SK-MEL-5 (cell line): ENCODE data around the gene TANC1. TPM values are rescaled to one million over a fixed set of nuclear protein-coding genes. Genes with fewer than 3 reads are reported as not detected.

ENCODE experiments used
- DNase-seq: peaks from one replicate; pipeline ENCODE4 v3.0.0-alpha.2; 2016; ENCODE audit warnings: low read depth, low spot score
- in situ Hi-C: cut with HindIII; loops from 2 replicates; pipeline ENCODE4 v1.10.0; 2016; ENCODE audit warnings: low sequenced_read_pairs, high pct_unique_total_duplicates, low pct_unique_long_range_greater_than_20kb
- total RNA-seq: library from RNA; depleted of rRNA; stranded (reverse); fragments of >200 nt; shearing (Covaris generic); gene quantifications from 2 replicates; pipeline ENCODE4 v1.2.3, GENCODE V29; 2014

Gene TANC1
- total RNA-seq, 1 experiment from 2014 or later, result 34.6 TPM

DNA sequence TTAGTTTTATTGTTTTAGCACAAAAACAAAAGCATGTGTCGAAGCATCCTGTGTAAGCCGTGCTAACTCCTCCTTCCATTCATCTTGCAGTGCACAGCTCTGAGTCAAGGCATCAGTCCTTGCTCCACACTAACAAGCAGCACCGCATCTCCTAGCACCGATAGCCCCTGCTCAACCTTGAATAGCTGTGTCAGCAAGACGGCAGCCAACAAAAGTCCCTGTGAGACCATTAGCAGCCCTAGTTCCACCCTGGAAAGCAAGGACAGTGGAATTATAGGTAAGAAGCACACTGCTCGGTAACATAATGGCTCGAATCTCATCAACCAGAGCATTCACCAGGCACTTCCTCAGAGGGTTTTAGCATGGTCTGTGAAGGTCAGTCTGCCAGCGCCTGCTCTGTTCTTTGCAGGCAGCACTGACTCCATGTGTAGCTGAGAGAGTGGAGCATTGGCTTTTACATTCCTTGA, 181.9 kb downstream of the TANC1 start:
- in situ Hi-C loops, result no loop called here
- DNase-seq, result no peak

GRCh38 chr2:159151198-159152127, 183.0 kb downstream of the TANC1 start:
- DNase-seq, result no peak

GRCh38 chr2:159152128-159152778, 183.8 kb downstream of the TANC1 start:
- DNase-seq, result no peak
- in situ Hi-C loops, result no loop called here

More at GRCh38 chr2:159151198-159152127, 183.0 kb downstream of the TANC1 start:
- in situ Hi-C loops, result no loop called here

GRCh38 chr2:159153063-159153462, 184.6 kb downstream of the TANC1 start:
- in situ Hi-C loops, result no loop called here
- DNase-seq, result no peak

GRCh38 chr2:159153463-159153862, 185.0 kb downstream of the TANC1 start:
- no peak for DNase-seq

DNA sequence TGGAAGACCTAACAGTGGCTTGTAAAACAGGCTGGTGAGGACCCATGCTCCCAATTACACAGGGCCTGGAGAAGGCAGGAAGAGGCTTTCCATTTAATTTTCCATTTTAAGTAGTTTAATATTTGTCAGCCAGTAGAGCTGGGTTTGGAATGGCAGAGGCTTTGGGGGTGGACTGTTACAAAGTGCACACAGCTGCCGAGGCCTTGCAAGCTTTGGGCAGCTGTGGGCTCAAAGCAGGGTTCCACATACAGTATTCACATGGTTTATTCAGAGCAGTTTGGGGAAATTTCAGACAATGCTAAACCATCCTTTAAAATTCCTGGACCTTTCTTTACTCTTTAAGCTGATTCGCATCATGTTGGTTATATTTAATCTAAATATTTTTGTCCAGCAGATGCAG, 185.5 kb downstream of the TANC1 start:
- in situ Hi-C loops, result no loop called here
- DNase-seq, result no peak

More at GRCh38 chr2:159153463-159153862, 185.0 kb downstream of the TANC1 start:
- in situ Hi-C loops, result no loop called here

GRCh38 chr2:159154366-159154765, 185.9 kb downstream of the TANC1 start:
- DNase-seq, result no peak
- in situ Hi-C loops, result no loop called here

DNA sequence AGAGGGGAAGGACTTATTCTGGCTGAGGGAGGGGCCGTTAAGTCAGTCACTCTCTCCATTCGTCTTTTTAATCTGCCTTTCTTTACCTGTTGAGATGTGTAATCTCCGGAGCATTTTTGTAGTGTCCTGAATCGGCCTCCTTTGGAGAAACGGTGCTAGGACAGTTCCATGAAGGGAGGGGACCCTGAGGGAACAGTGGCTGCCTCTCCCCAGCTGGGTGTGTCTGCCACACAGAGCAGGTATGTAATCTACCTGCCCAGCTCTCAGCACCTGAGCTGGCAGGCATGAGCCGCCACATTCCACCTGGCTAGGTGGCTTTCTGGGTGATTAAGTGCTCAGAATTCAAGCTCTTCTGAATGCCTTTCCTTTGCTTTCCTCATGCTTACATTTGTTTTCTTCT, 186.9 kb downstream of the TANC1 start:
- DNase-seq, result no peak
- in situ Hi-C loops, result no loop called here

DNA sequence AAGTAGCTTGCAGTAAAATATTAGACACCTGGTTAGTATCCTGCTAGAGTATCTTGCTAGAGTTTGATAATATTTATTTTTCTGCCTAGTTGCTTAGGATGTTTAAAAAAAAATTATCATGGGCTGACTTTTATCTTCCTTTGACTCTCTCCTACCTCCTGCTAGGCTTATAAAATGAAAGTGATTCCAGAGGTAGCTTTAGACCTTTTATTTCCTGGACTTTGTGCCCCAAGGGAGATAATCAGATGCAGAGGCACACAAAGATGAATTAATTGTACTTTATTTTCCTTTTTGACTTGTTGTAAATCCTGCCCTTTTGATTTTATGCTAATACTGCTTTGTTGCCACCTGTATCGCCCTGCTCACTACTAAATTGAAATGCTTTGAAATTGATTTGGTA, 187.4 kb downstream of the TANC1 start:
- in situ Hi-C loops, result no loop called here
- DNase-seq, result no peak

- in situ Hi-C loops, result no loop called here
- DNase-seq, result no peak
Observed at GRCh38 chr2:159156834-159157233, 188.4 kb downstream of the TANC1 start.

DNA sequence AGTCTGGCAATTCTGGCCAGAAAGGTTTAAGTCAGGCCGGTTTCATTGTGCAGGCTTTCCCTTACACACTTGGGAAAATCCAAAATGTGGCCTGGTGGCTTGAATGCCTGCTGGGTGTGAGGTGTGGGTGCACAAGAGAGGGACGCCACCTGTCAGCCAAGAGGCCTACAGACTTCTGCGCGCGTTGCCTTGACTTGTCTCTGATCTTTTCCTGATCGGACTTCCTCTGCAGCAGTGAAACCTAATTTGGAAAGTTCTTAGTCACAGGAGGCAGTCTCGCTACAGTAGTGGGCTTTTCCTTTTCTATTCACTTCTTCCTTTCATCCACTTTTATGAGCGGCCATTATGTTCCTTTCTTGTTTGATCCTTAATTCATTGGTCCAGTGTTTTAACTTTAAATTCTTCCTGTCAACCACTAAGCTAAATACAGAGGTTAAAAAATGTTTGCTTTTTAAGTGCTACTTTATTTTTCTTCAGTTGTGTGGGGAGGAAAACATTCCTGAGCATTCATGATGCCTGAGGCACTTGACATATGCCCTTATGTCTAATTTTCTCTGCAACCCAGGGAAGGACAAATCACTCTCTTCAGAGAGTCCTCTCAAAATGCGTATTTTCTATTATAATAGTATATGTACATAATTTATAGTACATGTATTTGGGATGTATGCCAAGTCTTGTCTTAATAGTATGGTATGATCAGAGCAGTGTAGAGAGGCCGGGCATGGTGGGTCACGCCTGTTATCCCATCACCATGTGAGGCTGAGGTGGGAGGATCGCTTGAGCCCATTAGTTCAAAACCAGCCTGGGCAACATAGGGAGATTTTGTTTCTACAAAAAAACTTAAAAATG, 189.1 kb downstream of the TANC1 start:
- DNase-seq, result no peak
- in situ Hi-C loops, result no loop called here

DNA sequence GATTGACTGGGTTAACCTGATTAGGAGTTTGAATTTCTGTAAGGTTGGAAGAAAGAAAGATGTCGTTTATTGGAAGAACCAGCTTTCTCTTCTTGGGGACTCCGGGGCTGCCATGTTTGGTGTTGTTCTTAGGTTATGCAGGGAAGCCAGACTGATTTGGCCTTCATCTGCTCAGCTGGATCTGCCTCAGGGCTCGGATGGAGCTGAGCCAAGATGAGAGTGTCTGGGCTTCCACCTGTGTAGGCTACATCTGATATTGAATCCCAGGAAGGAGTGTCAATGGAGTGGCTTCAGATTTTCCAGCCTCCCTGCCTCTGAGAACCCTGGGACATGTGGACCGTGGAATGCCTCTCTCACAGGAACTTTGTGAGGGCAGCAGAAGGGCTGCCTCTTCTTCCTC, 192.0 kb downstream of the TANC1 start:
- no peak for DNase-seq
- in situ Hi-C loops, result no loop called here

DNA sequence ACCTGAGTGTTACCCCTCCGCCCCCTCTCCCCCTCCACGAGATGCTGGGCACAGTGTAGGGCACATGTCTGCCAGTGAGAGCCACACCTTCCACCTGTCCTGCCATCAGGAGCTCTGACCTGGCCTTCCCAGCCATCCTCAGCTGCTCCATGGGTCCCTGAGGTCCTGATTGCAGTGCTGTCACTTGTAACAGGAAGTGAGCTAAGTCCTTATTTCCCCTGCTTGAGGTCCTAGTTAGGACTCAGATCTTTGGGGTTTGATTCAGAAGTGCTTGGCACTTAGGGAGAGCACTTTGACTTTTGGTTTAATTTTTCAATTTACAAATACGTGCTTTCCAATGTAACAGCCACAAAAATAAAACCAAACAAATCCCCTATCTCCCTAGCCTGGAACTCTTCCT, 192.5 kb downstream of the TANC1 start:
- DNase-seq, result no peak
- in situ Hi-C loops, result no loop called here

DNA sequence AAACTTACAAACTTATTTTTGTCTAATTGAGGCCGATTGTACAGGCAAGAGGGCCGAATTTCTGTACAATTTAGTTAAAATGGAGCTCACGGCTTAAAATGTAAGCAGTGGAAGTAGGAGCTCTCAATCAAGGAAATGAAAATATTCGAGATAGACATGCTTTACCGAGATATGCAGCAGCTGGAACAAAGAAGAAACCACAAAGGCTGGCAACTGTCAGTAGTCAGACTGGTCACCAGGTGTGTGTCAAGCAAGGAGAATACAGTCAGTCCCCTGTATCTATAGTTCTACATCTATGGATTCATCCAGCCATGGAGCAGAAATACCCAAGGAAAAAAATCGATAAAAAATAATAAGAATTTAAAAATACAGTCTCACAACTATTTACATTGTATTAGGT, 195.5 kb downstream of the TANC1 start:
- no peak for DNase-seq
- in situ Hi-C loops, result no loop called here

- in situ Hi-C loops, result no loop called here
- no peak for DNase-seq
Observed at GRCh38 chr2:159164457-159164911, 196.0 kb downstream of the TANC1 start.

- DNase-seq, result no peak
- in situ Hi-C loops, result no loop called here
Observed at GRCh38 chr2:159165048-159165447, 196.6 kb downstream of the TANC1 start.

- DNase-seq, result peak; percentile 27
- in situ Hi-C loops, result no loop called here
Observed at GRCh38 chr2:159168707-159169106, 200.3 kb downstream of the TANC1 start.

- no peak for DNase-seq
- in situ Hi-C loops, result no loop called here
Observed at GRCh38 chr2:159169187-159169586, 200.7 kb downstream of the TANC1 start.
